Uterus (tissue), 4 donors: Measurements from ENCODE around the gene GMPR2. TPM values are rescaled to one million over a fixed set of nuclear protein-coding genes. Genes with fewer than 3 reads are reported as not detected.

Experiments
- DNase-seq, 2 donors: peaks; one replicate each; pipeline ENCODE4 v3.0.0-alpha.2; 2019 to 2020
- H3K27ac ChIP-seq, 2 donors: fragments of 200-600 bp; sonication (generic); 1 replicate in 1 of 2; 2 replicates in 1 of 2; pipeline ENCODE4 v1.5.1; 2016 to 2018
- H3K27me3 ChIP-seq, 2 donors: fragments of 200-600 bp; sonication (generic); one replicate each; pipeline ENCODE4 v1.5.1; 2018 to 2019; ENCODE audit warnings: control low read depth in 1 of 2
- H3K36me3 ChIP-seq, 2 donors: fragments of 200-600 bp; sonication (generic); one replicate each; pipeline ENCODE4 v1.5.1; 2019; ENCODE audit warnings: control low read depth in 1 of 2
- H3K4me1 ChIP-seq, 2 donors: fragments of 200-600 bp; sonication (generic); one replicate each; pipeline ENCODE4 v1.5.1; 2018 to 2019; ENCODE audit warnings: control low read depth in 1 of 2
- H3K4me3 ChIP-seq, 2 donors: fragments of 200-600 bp; sonication (generic); 1 replicate in 1 of 2; 2 replicates in 1 of 2; pipeline ENCODE4 v1.5.1; 2018 to 2019; ENCODE audit warnings: mild to moderate bottlenecking in 1 of 2
- H3K9me3 ChIP-seq, 2 donors: fragments of 200-600 bp; sonication (generic); one replicate each; pipeline ENCODE4 v1.5.1; 2019; ENCODE audit warnings: control low read depth in 1 of 2
- POLR2A ChIP-seq, 2 donors: fragments of 450-650 bp; IDR thresholded peaks; one replicate each; pipeline ENCODE4 v1.6.1; 2016; ENCODE audit warnings: antibody characterized with exemption in 2 of 2, mild to moderate bottlenecking in 1 of 2, moderate library complexity in 1 of 2
- intact Hi-C: fragments of 100-400 bp; cut with DNase I; formaldehyde crosslinking; loops from one replicate; pipeline ENCODE4 v1.15.1; 2023; ENCODE audit warnings: low total_unique reads
- total RNA-seq, 4 donors: library from RNA; depleted of rRNA in 3 of 4; stranded (reverse); fragments of >200 nt in 3 of 4; gene quantifications; one replicate each; pipeline versions ENCODE4 v1.1.0 to v1.2.4, GENCODE V29; 2014 to 2023
- TF ChIP-seq, protein P1 (sequence below), 4 experiments: fragments of 200-600 bp in 2 of 4; fragments of 450-650 bp in 2 of 4; sonication (generic) in 2 of 4; IDR thresholded peaks; one replicate each; pipeline ENCODE4 v1.5.1; 2016 to 2019; ENCODE audit warnings: antibody characterized with exemption in 4 of 4, mild to moderate bottlenecking in 2 of 4, moderate library complexity in 1 of 4
- donor health status: DM: yes; HTN: yes; CAD: no.

Gene GMPR2
- total RNA-seq, 4 donors from 2014 or later, result 38.9 to 60.9 (median 48.8) TPM

DNA sequence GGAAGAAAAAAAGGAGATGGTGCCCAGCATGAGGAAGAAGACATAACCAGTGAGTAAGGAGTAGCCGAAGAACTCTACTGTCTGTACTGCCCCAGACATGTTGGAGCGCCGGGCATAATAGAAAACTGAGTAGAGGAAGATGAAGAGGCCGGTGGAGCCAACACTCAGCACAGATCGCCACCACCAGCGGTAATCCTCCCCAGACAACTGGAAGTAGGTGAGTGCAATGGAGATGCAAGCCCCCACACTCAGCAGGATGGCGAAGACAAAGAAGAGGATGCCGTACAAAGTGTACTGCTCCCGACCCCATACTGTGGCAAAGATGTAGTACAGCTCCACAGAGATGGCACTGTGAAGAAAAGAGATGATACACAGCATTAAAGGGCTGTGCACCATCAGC is 43.3 kb upstream of the GMPR2 start:
- H3K27ac ChIP-seq, result no peak overlapping the region
- H3K4me1 ChIP-seq, result no peaks in the 10 kb centered on the region
- no peak overlapping the region for H3K4me3 ChIP-seq
- TF ChIP-seq, protein P1, sequence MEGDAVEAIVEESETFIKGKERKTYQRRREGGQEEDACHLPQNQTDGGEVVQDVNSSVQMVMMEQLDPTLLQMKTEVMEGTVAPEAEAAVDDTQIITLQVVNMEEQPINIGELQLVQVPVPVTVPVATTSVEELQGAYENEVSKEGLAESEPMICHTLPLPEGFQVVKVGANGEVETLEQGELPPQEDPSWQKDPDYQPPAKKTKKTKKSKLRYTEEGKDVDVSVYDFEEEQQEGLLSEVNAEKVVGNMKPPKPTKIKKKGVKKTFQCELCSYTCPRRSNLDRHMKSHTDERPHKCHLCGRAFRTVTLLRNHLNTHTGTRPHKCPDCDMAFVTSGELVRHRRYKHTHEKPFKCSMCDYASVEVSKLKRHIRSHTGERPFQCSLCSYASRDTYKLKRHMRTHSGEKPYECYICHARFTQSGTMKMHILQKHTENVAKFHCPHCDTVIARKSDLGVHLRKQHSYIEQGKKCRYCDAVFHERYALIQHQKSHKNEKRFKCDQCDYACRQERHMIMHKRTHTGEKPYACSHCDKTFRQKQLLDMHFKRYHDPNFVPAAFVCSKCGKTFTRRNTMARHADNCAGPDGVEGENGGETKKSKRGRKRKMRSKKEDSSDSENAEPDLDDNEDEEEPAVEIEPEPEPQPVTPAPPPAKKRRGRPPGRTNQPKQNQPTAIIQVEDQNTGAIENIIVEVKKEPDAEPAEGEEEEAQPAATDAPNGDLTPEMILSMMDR (IDR thresholded peaks at IDR 0.05), result no peak
- TF ChIP-seq POLR2A (IDR thresholded peaks at IDR 0.05), result no peak
- no peaks in the 10 kb centered on the region for H3K36me3 ChIP-seq
- H3K27me3 ChIP-seq, result no peaks in the 10 kb centered on the region
- intact Hi-C loops, result no loop called here
- H3K9me3 ChIP-seq, result no peaks in the 10 kb centered on the region
- no peak for DNase-seq

DNA sequence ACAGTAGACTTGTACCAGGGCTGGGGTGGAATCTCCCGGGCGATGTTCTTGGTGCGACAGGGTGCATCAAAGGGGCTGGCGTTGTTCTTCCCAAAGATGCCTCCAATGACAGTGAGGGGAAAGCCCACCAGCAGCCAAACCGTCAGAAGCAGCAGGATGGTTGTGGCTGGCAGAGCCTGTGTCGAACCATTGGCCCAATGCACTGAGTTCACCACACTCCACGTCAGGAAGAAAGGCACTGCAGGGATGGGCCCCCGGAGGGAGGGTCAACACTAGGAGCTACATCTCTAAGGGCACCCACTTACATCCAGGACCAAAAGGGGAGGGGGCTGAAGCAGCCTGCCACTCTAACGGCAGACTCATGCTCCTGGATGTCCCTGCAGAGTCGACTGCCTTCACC is 42.3 kb upstream of the GMPR2 start:
- Histone ChIP-seq H3K9me3 (no peaks in the 10 kb centered on the region), H3K27ac (no peak overlapping the region), H3K27me3 (no peaks in the 10 kb centered on the region), H3K4me1 (no peaks in the 10 kb centered on the region), H3K4me3 (no peak overlapping the region), H3K36me3 (no peaks in the 10 kb centered on the region)
- DNase-seq, result no peak
- TF ChIP-seq, protein P1 (IDR thresholded peaks at IDR 0.05), result no peak
- no peak for TF ChIP-seq POLR2A (IDR thresholded peaks at IDR 0.05)
- intact Hi-C loops, result no loop called here

DNA sequence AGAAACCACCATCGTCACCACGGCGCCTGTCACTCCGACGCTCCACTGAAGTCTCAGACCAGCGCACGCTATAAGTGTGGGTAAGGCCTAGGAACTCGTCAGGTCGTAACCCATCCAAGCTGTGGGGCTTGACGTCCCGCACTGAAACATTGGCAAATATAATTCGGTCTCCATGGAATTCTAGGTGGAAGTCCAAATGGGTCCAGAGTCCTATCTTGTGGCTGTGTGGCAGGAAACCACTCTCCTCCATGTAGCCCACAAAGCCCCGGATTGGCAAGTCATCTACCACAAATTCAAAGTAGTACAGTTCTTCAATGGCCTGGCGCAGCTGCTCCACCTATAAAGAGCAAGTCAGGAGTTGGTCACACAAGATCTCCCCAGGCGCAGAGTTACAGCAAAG is 39.8 kb upstream of the GMPR2 start:
- Histone ChIP-seq H3K9me3 (no peaks in the 10 kb centered on the region), H3K4me3 (no peak overlapping the region), H3K27me3 (no peaks in the 10 kb centered on the region), H3K36me3 (no peaks in the 10 kb centered on the region), H3K4me1 (no peaks in the 10 kb centered on the region), H3K27ac (no peak overlapping the region)
- DNase-seq, result no peak
- intact Hi-C loops, result no loop called here
- no peak for TF ChIP-seq POLR2A (IDR thresholded peaks at IDR 0.05)
- TF ChIP-seq, protein P1 (IDR thresholded peaks at IDR 0.05), result no peak

DNA sequence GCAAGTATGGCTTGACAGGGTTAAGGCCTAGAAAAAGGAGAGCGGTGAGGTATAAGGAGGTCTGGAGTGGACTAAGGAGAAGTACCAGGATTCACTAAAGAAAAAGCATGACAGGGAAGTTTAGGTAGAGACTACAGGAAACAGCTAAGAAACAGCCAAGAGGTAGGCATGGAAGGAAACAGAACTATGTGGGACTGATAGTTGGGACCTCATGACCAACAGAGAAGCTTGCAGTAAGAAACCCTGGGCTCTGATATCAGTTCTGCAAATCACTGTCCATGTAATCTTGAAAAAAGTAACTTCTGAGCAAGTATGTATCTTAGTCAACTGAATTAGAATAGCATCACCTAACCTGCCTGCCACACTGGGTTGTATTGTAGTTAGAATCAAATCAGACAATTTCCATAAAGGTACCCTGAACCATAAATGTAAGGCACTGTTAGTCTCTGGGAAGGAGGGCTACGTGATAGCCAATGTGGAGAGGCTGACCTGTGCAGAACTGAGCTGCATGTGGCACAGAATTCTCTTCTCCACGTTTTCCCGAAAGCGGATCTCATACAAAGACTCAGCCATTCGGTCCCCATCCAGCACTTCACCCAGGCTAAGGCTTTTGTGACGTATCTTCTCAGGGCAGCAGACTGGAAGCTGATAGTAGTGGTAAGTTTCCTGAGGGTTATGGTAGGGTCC is 38.4 kb upstream of the GMPR2 start:
- no peak for DNase-seq
- Histone ChIP-seq H3K4me3 (peak overlapping the region; percentile 77 to 91), H3K9me3 (no peaks in the 10 kb centered on the region), H3K36me3 (no peaks in the 10 kb centered on the region), H3K4me1 (no peaks in the 10 kb centered on the region), H3K27ac (peak overlapping the region; percentile 94 to 95), H3K27me3 (no peaks in the 10 kb centered on the region)
- TF ChIP-seq, protein P1 (IDR thresholded peaks at IDR 0.05), result no peak
- no peak for TF ChIP-seq POLR2A (IDR thresholded peaks at IDR 0.05)
- intact Hi-C loops, result no loop called here

DNA sequence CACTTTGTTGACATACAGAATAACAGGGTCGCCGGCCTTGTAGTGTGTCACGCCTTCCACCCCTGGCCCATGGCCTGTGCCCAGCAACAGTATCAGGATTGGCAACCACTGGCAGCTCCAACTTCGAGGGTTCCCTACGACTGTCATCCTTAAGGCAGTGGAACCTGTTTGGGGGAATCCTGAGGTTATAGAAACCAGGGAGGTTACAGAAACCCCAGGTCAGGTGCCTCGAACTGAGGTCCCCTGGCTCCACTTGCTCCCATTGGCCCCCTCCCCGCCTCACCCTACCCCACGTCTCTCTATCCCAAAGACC is 37.9 kb upstream of the GMPR2 start:
- no peaks in the 10 kb centered on the region for H3K36me3 ChIP-seq
- H3K4me1 ChIP-seq, result no peaks in the 10 kb centered on the region
- intact Hi-C loops, result no loop called here
- H3K9me3 ChIP-seq, result no peaks in the 10 kb centered on the region
- peak overlapping the region; percentile 77 to 91 for H3K4me3 ChIP-seq
- no peak for DNase-seq
- TF ChIP-seq, protein P1 (IDR thresholded peaks at IDR 0.05), result no peak
- TF ChIP-seq POLR2A (IDR thresholded peaks at IDR 0.05), result no peak
- no peaks in the 10 kb centered on the region for H3K27me3 ChIP-seq
- peak overlapping the region; percentile 94 to 95 for H3K27ac ChIP-seq
